ENCODE measurements around the gene TDRD9. TPM values are rescaled to one million over a fixed set of nuclear protein-coding genes. Genes with fewer than 3 reads are reported as not detected.

TDRD9 gene
- total RNA-seq, 3 donors from 2014 or later, result 0.96 to 4.0 (median 2.9) TPM

GRCh38 chr14:104101651-104102281 lies 173.5 kb downstream of the TDRD9 start:
- DNase-seq (ENCODE audit: low spot score in 2 of 2), result peak in 1 of 2 donors; percentile 43
- Histone ChIP-seq H3K36me3 (no peaks in the 10 kb centered on the region), H3K4me3 (no peak overlapping the region), H3K27ac (no peak overlapping the region), H3K27me3 (peaks cover 0 to 12% of the 10 kb centered on the region in 2 donors), H3K4me1 (peaks cover 0 to 6% of the 10 kb centered on the region in 2 donors), H3K9me3 (no peaks in the 10 kb centered on the region)
- no peak for TF ChIP-seq CTCF (IDR thresholded peaks at IDR 0.05)
- intact Hi-C loops (cut with DNase I; ENCODE audit: low total_unique reads), result no loop called here

Other genes starting within 250 kb of the TDRD9 start
- gene XRCC3, start 213.0 kb upstream of the TDRD9 start, total RNA-seq, result 10 to 100 TPM in 1 of 3 donors, 1 to 10 TPM in 2; 5.9 to 10.2 (median 5.9) TPM
- gene ZFYVE21, start 212.6 kb upstream of the TDRD9 start, total RNA-seq, result 100 to 1,000 TPM in 1 of 3 donors, 10 to 100 TPM in 2; 57.4 to 140 (median 96.0) TPM
- 10 to 100 TPM in 2 of 3 donors, 1 to 10 TPM in 1; 6.4 to 21.8 (median 18.4) TPM for gene PPP1R13B, start 80.9 kb upstream of the TDRD9 start, total RNA-seq
- not detected for gene RD3L, start 14.1 kb downstream of the TDRD9 start, total RNA-seq
- gene ASPG, start 157.2 kb downstream of the TDRD9 start, total RNA-seq, result under 1 TPM in 2 of 3 donors, not detected in 1; 0.15 to 0.33 TPM
- gene KIF26A, start 210.1 kb downstream of the TDRD9 start, total RNA-seq, result 1 to 10 TPM; 1.4 to 4.6 (median 2.2) TPM

Data from breast epithelium (tissue), 4 donors.